PC-3 (cell line): Measurements from ENCODE around the gene SLC38A6.

Experiments used
- EZH2 ChIP-seq: fragments of 300-600 bp; sonication (generic); IDR thresholded peaks from one replicate; pipeline ENCODE4 v1.6.1; 2017; ENCODE audit warnings: antibody characterized with exemption, mild to moderate bottlenecking, low read length; ENCODE audit not compliant: unreplicated experiment
- EZH2phosphoT487 ChIP-seq: fragments of 300-600 bp; sonication (generic); IDR thresholded peaks from 2 replicates; pipeline ENCODE4 v1.6.1; 2018; ENCODE audit warnings: mild to moderate bottlenecking, antibody characterized with exemption, low read length, borderline replicate concordance
- TF ChIP-seq, protein P1 (sequence below): fragments of 300-600 bp; sonication (generic); conservative IDR thresholded peaks from 2 replicates; pipeline ENCODE4 v1.5.1; 2017; ENCODE audit warnings: antibody characterized with exemption, low read depth, mild to moderate bottlenecking, low read length

DNA sequence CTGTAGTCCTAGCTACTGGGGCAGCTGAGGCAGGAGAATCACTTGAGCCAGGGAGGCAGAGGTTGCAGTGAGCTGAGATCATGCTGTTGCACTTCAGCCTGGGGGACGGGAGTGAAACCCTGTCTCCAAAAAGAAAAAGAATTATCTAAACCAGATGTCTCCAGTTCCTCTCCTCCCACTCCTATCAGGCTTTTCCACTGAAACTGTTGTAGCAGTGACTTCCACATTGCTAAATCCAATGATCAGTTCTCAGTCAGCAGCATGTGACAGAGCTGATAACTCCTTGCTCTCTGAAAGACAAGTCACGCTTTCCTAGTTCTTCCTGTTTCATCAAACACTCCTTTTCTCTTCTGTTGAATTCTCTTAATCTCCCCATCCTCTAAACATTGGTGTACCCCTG, 8.6 kb downstream of the SLC38A6 start:
- TF ChIP-seq, protein P1, sequence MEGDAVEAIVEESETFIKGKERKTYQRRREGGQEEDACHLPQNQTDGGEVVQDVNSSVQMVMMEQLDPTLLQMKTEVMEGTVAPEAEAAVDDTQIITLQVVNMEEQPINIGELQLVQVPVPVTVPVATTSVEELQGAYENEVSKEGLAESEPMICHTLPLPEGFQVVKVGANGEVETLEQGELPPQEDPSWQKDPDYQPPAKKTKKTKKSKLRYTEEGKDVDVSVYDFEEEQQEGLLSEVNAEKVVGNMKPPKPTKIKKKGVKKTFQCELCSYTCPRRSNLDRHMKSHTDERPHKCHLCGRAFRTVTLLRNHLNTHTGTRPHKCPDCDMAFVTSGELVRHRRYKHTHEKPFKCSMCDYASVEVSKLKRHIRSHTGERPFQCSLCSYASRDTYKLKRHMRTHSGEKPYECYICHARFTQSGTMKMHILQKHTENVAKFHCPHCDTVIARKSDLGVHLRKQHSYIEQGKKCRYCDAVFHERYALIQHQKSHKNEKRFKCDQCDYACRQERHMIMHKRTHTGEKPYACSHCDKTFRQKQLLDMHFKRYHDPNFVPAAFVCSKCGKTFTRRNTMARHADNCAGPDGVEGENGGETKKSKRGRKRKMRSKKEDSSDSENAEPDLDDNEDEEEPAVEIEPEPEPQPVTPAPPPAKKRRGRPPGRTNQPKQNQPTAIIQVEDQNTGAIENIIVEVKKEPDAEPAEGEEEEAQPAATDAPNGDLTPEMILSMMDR, result no peak
- TF ChIP-seq EZH2, result no peak
- no peak for TF ChIP-seq EZH2phosphoT487
